Naive thymus-derived CD8-positive, alpha-beta T cell (primary cell): ENCODE measurements around the gene TMUB2. TPM values are rescaled to one million over a fixed set of nuclear protein-coding genes. Genes with fewer than 3 reads are reported as not detected.
"Not testable (repeated sequence)": the region's sequence is repeated elsewhere in the genome, so short reads cannot be mapped to it uniquely, and the experiment has no call there.

ENCODE experiments used
- ATAC-seq, 2 donors: fragments of 150-1000 bp; cut with Tn5 transposase in 1 of 2; sonication (Bioruptor Pico), chemical (Tn5 transposase) in 1 of 2; 1 replicate in 1 of 2; 2 replicates in 1 of 2; pipeline ENCODE4 v1.10.0; 2021; ENCODE audit warnings: mild to moderate bottlenecking in 2 of 2, moderate library complexity in 2 of 2
- POLR2A ChIA-PET: fragments of 350-600 bp; sonication (Branson Sonifier 250); formaldehyde crosslinking; loops from one replicate; lab custom pipeline; 2021; ENCODE audit warnings: antibody characterized with exemption; lab: Charles Lee
- DNase-seq, 10 donors: peaks; one replicate each; pipeline versions ENCODE4 v3.0.0 to v3.0.0-alpha.2; 2020 to 2022
- H3K27ac Mint-ChIP-seq, 10 donors: one replicate each; pipeline ENCODE4 v1.8.0; 2020 to 2022; ENCODE audit warnings: mild to moderate bottlenecking in 10 of 10, mixed read lengths in 10 of 10, moderate library complexity in 4 of 10, inconsistent platforms in 1 of 10
- H3K27me3 Mint-ChIP-seq, 5 donors: one replicate each; pipeline ENCODE4 v1.8.0; 2021 to 2022; ENCODE audit warnings: mixed read lengths in 5 of 5
- H3K36me3 Mint-ChIP-seq, 3 donors: one replicate each; pipeline ENCODE4 v1.8.0; 2020 to 2022; ENCODE audit warnings: mixed read lengths in 3 of 3, mild to moderate bottlenecking in 2 of 3, inconsistent platforms in 1 of 3
- H3K4me1 Mint-ChIP-seq, 4 donors: one replicate each; pipeline ENCODE4 v1.8.0; 2021 to 2022; ENCODE audit warnings: mixed read lengths in 4 of 4
- H3K4me3 Mint-ChIP-seq, 10 donors: one replicate each; pipeline ENCODE4 v1.8.0; 2020 to 2022; ENCODE audit warnings: mild to moderate bottlenecking in 10 of 10, mixed read lengths in 10 of 10, moderate library complexity in 6 of 10, inconsistent platforms in 1 of 10
- H3K9me3 Mint-ChIP-seq, 9 donors: one replicate each; pipeline ENCODE4 v1.8.0; 2020 to 2022; ENCODE audit warnings: mixed read lengths in 9 of 9, mild to moderate bottlenecking in 3 of 9, inconsistent platforms in 1 of 9, moderate library complexity in 1 of 9
- polyA plus RNA-seq, 3 donors: library from polyadenylated mRNA; unstranded; fragments of 300-500 nt; fragmentation: Illumina TruSeq; gene quantifications; one replicate each; pipeline ENCODE4 v1.2.3, GENCODE V29; 2021
- total RNA-seq, 8 experiments: library from RNA in 2 of 8; stranded (reverse) in 2 of 8; gene quantifications; one replicate each; pipeline ENCODE4 v1.2.3 and lab custom pipeline; 2021 to 2026

Gene TMUB2
- total and polyA plus RNA-seq, 5 experiments from 2014 or later = 22.1 to 50.5 (median 30.2) TPM

DNA sequence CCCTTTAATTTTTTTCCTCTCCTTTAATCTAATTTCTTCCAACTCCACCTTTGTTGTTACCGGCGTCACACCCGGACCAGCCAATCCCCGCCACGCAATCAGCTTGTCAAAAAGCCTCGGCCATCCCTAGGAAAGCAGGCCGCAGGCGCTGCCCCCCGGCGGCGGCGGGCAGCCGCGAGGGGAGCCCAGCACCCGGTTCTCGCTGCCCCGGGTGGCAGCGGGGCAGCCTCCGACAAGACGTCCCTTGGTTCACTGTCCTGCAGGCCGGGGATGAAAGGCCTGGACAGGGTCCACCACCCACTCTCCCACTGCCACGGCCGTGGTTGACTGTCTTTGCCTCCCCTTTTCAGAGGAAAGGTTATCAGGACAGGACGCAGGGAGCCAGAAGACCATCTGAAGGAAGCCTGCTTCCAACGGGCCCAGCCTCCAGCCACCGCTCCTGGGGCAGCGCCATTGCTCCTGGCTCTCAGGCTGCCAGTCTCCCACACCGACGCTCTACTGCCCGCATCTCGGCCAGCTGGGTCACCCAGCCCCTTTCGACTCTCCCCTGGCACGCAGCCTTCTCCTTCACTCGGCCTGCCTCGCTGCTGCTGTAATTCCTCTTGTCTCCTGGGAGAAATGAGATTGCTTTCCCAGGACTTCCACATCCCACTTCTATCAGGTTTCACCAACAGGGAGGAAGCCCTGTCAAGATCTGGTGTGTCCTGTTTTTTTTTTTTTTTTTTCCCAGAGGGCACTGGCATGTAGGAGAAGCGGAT, 35.5 kb downstream of the TMUB2 start:
- Mint-ChIP-seq H3K4me1 (peaks cover 12 to 26% (median 16%) of the 10 kb centered on the region in 4 donors), H3K36me3 (no peaks in the 10 kb centered on the region), H3K4me3 (peak overlapping the region; percentile 91 to 100 (median 96)), H3K27ac (peak overlapping the region; percentile 91 to 98 (median 95)), H3K9me3 (no peaks in the 10 kb centered on the region), H3K27me3 (no peaks in the 10 kb centered on the region)
- no peak for ATAC-seq
- POLR2A ChIA-PET = interaction anchor here (0.6 to 20.4 kb wide), 34 partner anchors 8 to 1031 kb away, joined by 3 to 445 read pairs (median 5); partner anchors contain the start of genes ATXN7L3, GRN, HDAC5 and HEXIM2
- DNase-seq = peak in 5 of 10 donors; percentile 33 to 67 (median 42)

DNA sequence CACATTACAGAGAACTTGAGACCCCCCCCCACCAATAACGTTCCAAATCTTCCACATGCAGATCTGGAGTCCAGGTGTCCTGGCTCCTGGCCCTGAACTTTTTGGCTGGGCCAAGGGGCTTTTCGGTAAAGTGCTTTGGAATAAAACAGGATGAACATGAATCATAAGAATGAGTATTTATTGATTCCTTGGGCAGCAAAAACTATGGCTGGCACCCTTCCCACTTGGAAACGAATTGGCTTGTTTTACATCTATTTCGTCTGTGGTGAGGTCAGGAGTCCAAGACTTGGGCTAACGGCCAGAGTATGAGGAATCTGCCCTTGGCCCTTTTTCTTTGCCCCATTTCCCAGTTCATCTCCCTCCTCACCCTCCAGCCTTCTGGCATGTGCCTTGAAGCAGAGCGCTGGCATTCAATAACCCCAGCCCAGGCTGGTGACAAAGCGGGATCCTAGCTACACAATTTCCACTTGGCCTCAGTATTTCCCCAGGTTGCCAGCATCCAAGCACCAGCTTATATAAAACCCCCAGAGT, 36.8 kb downstream of the TMUB2 start:
- Mint-ChIP-seq H3K27me3 (no peaks in the 10 kb centered on the region), H3K27ac (peak overlapping the region in 2 of 10 donors; percentile 70 to 93), H3K9me3 (no peaks in the 10 kb centered on the region), H3K4me1 (peaks cover 8 to 19% (median 10%) of the 10 kb centered on the region in 4 donors), H3K4me3 (peak overlapping the region in 2 of 10 donors; percentile 8 to 51), H3K36me3 (no peaks in the 10 kb centered on the region)
- POLR2A ChIA-PET = interaction anchor here (1.0 to 20.4 kb wide), 7 partner anchors 9 to 97 kb away, joined by 3 to 445 read pairs (median 6); partner anchors contain the start of genes ATXN7L3 and SLC25A39
- no peak for DNase-seq
- no peak for ATAC-seq

DNA sequence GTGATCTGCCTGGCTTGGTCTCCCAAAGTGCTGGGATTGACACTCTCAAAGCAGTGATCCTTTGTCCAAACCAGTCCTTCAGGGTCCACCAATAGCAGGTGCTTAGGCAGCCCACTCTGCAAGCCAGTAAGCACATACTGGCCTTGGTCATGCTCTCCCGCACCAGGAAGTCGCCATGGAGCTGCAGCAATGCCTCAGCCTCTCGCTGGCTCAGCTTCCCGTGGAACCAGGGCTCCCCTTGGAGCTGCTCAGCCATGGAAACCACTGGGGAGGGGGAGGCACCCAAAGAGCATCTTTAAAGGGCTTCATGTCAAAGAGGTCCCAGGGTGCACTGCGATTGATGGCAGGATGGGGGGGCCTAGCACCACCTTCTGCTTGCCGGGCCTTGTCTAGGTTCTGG, 42.3 kb downstream of the TMUB2 start:
- H3K4me1 Mint-ChIP-seq = no peaks in the 10 kb centered on the region
- peaks cover 0 to 1% (median 0%) of the 10 kb centered on the region in 5 donors for H3K27me3 Mint-ChIP-seq
- POLR2A ChIA-PET = interaction anchor here (0.6 to 1.7 kb wide), 4 partner anchors 8 to 103 kb away, joined by 5 to 7 read pairs (median 6); no protein-coding TSS in a partner anchor
- no peaks in the 10 kb centered on the region for H3K9me3 Mint-ChIP-seq
- no peak overlapping the region for H3K4me3 Mint-ChIP-seq
- no peaks in the 10 kb centered on the region for H3K36me3 Mint-ChIP-seq
- no peak overlapping the region for H3K27ac Mint-ChIP-seq
- ATAC-seq = no peak
- DNase-seq = no peak

DNA sequence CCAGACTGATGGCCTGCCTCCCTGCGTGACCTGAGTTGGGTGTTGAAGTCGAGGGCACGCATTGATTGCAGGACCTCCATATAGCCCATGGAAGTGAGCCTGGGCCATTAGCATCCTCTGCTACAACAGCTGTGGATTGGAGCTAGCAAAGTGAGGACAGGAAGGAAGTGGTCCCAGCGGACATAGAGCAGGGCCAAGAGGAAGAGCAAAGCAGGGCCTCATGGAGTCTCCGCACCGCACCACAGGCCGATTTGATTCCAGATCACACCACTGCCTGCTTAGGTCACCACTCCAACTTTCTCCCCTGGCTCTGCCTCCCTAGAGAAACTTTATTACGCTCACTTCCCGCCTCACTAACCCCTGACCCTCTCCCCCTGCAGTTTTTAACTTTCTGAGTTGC, 43.4 kb downstream of the TMUB2 start:
- H3K27me3 Mint-ChIP-seq = peaks cover 0 to 1% (median 0%) of the 10 kb centered on the region in 5 donors
- H3K9me3 Mint-ChIP-seq = no peaks in the 10 kb centered on the region
- H3K4me1 Mint-ChIP-seq = peaks cover 4 to 5% (median 4%) of the 10 kb centered on the region in 4 donors
- POLR2A ChIA-PET = interaction anchor here (1.1 to 1.7 kb wide), 3 partner anchors 9 to 14 kb away, joined by 5 to 6 read pairs (median 6); no protein-coding TSS in a partner anchor
- no peak overlapping the region for H3K4me3 Mint-ChIP-seq
- ATAC-seq (no peak), DNase-seq (no peak)
- H3K27ac Mint-ChIP-seq = peak overlapping the region in 1 of 10 donors; percentile 79
- H3K36me3 Mint-ChIP-seq = no peaks in the 10 kb centered on the region

DNA sequence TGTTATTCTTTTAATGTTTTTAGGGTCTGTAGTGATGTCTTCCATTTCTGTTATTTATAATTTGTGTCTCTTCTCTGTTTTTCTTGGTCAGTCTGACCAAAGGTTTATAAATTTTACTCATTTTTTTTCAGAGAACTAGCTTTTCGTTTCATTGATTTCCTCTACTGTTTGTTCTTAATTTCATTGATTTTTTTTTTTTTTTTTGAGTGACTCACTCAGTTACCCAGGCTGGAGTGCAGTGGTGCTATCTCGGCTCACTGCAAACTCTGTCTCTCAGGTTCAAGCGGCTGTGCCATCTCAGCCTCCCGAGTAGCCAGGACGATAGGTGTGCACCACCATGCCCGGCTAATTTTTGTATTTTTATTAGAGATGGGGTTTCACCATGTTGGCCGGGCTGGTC, 45.3 kb downstream of the TMUB2 start:
- ATAC-seq = no peak
- no peak overlapping the region for H3K4me3 Mint-ChIP-seq
- H3K9me3 Mint-ChIP-seq = no peaks in the 10 kb centered on the region
- no peaks in the 10 kb centered on the region for H3K36me3 Mint-ChIP-seq
- peaks cover 0 to 4% (median 0%) of the 10 kb centered on the region in 5 donors for H3K27me3 Mint-ChIP-seq
- no peak for DNase-seq
- H3K27ac Mint-ChIP-seq = no peak overlapping the region
- H3K4me1 Mint-ChIP-seq = peaks cover 7 to 9% (median 8%) of the 10 kb centered on the region in 4 donors
- POLR2A ChIA-PET = interaction anchor here (0.6 to 1.7 kb wide), 3 partner anchors 9 to 15 kb away, joined by 4 to 6 read pairs (median 5); no protein-coding TSS in a partner anchor

DNA sequence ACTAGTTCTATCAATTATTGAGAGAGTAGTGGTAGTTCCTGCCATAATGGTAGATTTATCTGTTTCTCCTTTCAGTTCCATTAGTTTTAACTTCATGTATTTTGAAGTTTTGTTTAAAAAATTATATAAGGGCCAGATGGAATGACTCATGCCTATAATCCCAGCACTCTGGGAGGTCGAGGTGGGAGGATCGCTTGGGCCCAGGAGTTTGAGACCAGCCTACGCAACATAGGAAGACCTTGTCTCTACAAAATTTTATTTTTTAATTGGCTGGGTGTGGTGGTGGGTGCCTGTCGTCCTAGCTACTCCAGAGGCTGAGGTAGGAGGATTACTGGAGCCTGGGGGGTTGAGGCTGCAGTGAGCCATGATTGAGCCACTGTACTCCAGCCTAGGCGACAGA, 46.8 kb downstream of the TMUB2 start:
- Mint-ChIP-seq H3K4me1 (peaks cover 7 to 9% (median 8%) of the 10 kb centered on the region in 4 donors), H3K27me3 (peaks cover 0 to 4% (median 0%) of the 10 kb centered on the region in 5 donors), H3K27ac (no peak overlapping the region), H3K36me3 (no peaks in the 10 kb centered on the region), H3K9me3 (no peaks in the 10 kb centered on the region), H3K4me3 (no peak overlapping the region)
- POLR2A ChIA-PET = interaction anchor here (0.9 kb wide), 1 partner anchor 13 kb away, joined by 3 read pairs; no protein-coding TSS in a partner anchor
- DNase-seq (no peak), ATAC-seq (no peak)

DNA sequence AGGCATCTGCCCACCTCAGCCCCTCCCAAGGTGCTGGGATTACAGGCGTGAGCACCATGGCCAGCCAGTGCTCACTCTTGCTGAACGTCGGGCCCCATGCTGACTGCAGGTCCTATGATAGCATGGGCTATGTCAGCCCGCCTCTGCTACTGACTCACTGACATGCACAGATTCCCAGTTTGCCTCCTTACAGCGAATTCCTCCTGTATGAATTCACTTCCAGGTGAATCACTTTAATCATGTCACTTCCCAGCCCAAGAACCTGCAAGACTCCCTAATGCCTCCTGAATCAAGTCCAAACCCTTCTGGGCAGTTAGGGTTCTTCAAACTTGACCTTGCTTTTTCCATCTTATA, 48.8 kb downstream of the TMUB2 start:
- Mint-ChIP-seq H3K4me1 (peaks cover 7 to 9% (median 8%) of the 10 kb centered on the region in 4 donors), H3K27ac (peak overlapping the region in 2 of 10 donors; percentile 19 to 54), H3K9me3 (no peaks in the 10 kb centered on the region), H3K27me3 (peaks cover 0 to 4% (median 0%) of the 10 kb centered on the region in 5 donors), H3K4me3 (no peak overlapping the region), H3K36me3 (no peaks in the 10 kb centered on the region)
- ATAC-seq (no peak), DNase-seq (no peak)
- POLR2A ChIA-PET = no interaction called here

DNA sequence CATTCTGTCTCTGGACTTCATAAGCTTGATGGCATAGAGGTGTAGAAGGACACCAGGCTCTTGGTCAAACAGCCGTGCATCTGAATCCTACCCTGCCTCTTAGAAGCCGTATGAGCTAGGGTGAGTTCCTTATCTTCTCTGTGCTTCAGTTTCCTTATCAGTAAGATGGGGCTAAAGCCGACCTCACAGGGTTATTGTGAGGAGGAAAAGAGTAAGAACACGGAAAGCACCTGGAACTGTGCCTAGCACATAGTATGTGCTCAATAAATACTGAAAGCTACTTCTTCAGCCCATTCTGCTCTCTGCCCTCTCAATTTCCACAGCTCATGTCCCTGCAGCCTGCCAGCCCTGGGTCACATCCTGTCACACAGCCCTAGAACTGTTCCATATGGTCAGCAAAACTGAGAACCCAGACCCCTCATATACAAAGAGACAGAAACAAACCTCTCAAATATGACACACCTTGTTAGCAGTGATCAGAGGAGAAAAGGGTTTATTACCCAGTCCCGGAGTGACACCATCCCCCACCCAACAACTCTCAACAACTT, 49.7 kb downstream of the TMUB2 start:
- H3K27ac Mint-ChIP-seq = peak overlapping the region in 1 of 10 donors; percentile 60
- H3K4me3 Mint-ChIP-seq = no peak overlapping the region
- no peaks in the 10 kb centered on the region for H3K9me3 Mint-ChIP-seq
- H3K4me1 Mint-ChIP-seq = peaks cover 7 to 9% (median 8%) of the 10 kb centered on the region in 4 donors
- no peaks in the 10 kb centered on the region for H3K36me3 Mint-ChIP-seq
- ATAC-seq (no peak), DNase-seq (no peak)
- POLR2A ChIA-PET = no interaction called here
- H3K27me3 Mint-ChIP-seq = peaks cover 0 to 4% (median 0%) of the 10 kb centered on the region in 5 donors

DNA sequence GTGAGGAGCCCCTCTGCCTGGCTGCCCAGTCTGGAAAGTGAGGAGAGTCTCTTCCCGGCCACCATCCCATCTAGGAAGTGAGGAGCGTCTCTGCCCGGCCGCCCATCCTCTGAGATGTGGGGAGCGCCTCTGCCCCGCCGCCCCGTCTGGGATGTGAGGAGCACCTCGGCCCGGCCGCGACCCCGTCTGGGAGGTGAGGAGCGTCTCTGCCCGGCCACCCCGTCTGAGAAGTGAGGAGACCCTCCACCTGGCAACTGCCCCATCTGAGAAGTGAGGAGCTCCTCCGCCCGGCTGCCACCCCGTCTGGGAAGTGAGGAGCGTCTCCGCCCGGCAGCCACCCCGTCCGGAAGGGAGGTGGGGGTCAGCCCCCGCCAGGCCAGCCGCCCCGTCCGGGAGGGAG, 51.1 kb downstream of the TMUB2 start:
- not testable (repeated sequence) for H3K27me3 Mint-ChIP-seq, DNase-seq, H3K27ac Mint-ChIP-seq, H3K9me3 Mint-ChIP-seq, H3K4me3 Mint-ChIP-seq, ATAC-seq, H3K36me3 Mint-ChIP-seq
- H3K4me1 Mint-ChIP-seq = peaks cover 7 to 11% (median 8%) of the 10 kb centered on the region in 4 donors
- POLR2A ChIA-PET = interaction anchor here (0.6 to 1.2 kb wide), 2 partner anchors 16 to 79 kb away, joined by 4 to 6 read pairs; no protein-coding TSS in a partner anchor

DNA sequence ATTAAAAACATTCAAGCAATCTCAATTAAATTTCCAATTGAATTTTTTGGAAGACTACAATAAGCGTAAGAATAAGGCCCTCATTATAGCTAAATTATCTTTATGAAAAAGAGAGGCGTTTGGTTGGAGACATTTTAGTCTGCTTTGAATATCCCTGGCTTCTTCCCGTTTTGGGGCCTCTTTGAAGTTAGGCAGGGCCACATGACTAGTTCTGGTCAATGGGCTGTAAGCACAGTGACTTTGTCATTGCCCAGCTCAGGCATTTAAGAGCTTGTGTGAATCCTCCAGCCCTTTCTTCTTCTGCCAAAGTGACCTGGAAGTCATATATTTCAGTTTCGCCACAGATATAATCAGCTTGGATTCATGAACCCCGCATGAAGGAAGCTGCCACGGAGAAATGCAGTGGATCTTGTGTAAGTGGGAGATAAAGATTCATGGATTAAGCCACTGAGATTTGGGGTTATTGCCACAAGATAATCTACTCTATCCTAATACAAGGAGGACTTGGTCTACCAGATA, 54.4 kb downstream of the TMUB2 start:
- H3K27ac Mint-ChIP-seq = peak overlapping the region in 1 of 10 donors; percentile 51
- POLR2A ChIA-PET = interaction anchor here (0.6 to 0.8 kb wide), 3 partner anchors 9 to 21 kb away, joined by 3 to 8 read pairs (median 4); no protein-coding TSS in a partner anchor
- no peak for ATAC-seq
- H3K4me3 Mint-ChIP-seq = no peak overlapping the region
- no peak for DNase-seq
- H3K4me1 Mint-ChIP-seq = peaks cover 3 to 17% (median 13%) of the 10 kb centered on the region in 4 donors
- no peaks in the 10 kb centered on the region for H3K9me3 Mint-ChIP-seq
- no peaks in the 10 kb centered on the region for H3K27me3 Mint-ChIP-seq
- no peaks in the 10 kb centered on the region for H3K36me3 Mint-ChIP-seq
